HPDE6-E6E7 (cell line): ENCODE results near the gene TCEAL6.
"Not testable (repeated sequence)": the region's sequence is repeated elsewhere in the genome, so short reads cannot be mapped to it uniquely, and the experiment has no call there.

Experiments used
- DNase-seq: peaks from one replicate; pipeline ENCODE4 v3.0.0; 2011; ENCODE audit warnings: missing footprints; ENCODE audit errors: extremely low spot score

TCEAL6 gene

DNA sequence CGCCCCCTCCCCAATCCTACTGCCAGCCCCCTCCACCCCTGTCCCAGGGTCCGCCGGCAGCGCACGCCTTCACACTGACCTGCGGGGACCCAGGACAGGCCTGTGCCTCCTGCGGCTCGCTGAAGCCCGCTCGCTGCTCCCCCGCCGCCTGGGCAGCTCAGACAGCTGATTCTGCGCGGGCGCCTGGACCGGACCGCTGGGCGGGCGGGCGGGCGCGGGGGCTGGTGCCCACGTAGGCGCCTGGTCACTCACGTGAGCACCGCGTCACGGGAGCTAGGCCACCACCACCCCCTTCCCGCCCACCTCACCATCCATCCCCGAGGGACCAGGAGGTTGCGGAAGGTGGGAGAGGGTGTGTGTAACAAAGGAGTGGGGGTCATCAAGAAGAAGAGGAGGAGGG is at the start of gene TCEAL6:
TCEAL6 (minus strand) TSS at position 208 of the 400 bp plus-strand sequence.
- DNase-seq, result not testable (repeated sequence)

DNA sequence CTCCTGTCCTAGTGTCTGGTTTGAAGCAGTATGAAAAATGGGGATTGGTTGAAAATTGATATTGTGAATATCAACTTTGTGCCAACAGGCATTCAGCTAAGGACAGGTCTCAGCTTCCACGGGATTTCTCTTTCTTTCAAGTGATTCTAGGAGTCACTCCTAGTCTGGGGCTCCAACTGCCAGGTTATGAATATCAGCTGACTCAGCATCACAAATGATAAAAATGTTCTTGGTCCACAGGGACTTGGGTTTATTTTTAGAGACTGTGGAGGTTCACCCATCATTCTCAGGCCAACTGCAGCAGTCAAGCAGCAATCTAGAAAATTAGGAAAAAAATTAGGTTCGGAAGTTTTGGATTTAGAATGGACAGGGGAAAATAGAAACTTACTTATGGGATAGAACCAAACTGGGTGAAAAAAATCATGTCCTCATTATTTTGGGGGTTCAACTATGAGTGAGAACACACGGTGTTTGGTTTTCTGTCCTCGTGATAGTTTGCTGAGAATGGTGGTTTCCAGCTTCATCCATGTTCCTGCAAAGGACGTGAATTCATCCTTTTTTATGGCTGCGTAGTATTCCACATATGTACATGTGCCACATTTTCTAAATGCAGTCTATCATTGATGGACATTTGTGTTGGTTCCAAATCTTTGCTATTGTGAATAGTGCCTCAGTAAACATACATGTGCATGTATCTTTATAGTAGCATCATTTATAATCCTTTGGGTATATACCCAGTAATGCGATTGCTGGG is 43.9 kb upstream of the TCEAL6 start:
- no peak for DNase-seq

DNA sequence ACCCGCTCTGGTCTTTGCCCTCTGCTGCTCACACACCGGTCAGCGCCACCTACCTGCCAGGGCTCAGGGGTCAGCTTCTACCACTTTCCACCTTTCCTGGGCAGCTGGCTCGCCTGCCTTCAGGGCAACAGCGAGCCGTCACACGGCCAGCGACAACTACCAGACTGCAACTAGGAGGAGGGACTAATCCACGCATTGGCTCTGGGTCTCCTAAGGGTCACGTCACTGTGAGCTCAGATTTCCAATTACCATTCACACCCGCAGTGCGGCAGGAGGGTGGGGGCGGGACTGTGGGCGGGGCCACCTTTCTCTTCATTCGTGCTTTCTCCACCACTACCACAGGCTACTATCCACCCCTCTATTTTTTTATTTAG is 13.5 kb upstream of the TCEAL6 start, which contains the start of gene BEX5:
BEX5 (minus strand) TSS at position 172 of the 374 bp plus-strand sequence. CDS start 1,712 bp downstream, outside the sequence.
- DNase-seq, result no peak

DNA sequence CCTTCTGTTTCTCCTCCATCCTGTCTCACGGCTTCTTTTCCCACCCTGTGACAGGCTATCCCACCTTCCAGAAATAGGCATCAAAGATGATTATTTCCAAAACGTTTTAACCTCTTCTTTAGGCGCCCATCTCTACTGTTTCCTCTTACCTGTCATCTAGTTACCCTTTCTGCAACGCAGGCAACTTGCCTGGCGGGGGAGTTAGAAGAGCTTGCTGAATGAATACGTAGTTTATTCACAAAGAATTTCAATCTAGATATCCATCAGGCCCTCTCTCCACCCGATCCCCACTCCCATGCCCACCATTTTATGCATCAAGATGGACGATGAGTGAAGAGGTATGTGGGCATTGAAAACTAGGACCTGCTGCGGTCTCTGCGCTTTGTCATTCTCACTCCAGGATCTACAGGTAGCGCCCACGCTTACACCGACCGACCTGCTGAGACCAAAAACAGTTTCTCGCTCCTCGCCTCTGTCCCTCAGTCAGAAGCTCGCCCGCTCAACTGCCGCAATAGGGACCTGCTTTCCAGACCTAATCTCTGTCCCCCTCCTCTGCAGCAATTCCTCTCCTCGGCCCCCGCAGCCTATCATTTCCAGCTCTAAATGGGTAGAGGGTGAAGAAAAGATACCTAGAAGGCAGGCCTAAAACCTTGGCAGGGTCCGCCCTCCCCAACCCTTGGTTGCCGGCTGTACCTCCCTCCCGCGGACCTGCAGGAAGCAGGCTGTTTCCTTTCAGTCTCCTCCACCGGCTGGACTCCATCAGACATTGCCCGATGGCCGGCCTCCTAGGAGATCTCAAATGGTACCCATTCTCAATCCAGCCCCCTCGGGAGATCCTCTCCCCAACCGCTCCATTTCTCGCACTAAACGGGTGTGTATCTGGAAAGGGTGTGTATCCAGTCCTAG is 12.9 kb upstream of the TCEAL6 start:
- DNase-seq, result no peak

DNA sequence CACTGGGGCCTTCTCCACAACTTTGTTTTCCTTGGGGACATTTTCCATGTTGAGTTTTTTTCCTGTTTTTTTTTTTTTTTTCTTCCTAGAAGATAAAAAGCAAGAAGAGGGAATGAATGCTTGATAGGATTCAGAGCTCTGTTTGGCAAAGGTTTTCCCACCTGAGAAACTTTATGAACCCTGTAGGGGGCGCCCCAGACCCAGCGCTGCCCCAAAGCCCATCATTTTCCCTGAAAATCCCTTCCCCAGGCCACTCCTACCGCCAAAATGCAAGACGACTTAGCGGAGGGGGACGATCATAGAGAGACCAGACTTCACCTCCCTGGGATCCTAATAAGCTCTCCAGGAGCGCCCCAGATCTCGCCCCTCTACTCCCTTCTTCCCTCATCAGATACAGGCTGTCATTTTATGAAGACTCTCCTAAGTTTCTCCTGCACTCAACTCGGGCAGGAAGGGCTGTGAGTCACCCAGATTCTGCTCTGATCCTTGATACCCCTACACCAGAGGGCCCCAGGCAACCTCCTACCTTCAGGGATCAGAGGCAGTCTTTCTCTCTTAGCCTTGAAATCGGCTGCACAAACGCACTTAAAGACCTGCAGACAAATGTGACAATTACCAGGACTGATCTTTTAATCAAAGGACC is 12.1 kb upstream of the TCEAL6 start:
- no peak for DNase-seq

DNA sequence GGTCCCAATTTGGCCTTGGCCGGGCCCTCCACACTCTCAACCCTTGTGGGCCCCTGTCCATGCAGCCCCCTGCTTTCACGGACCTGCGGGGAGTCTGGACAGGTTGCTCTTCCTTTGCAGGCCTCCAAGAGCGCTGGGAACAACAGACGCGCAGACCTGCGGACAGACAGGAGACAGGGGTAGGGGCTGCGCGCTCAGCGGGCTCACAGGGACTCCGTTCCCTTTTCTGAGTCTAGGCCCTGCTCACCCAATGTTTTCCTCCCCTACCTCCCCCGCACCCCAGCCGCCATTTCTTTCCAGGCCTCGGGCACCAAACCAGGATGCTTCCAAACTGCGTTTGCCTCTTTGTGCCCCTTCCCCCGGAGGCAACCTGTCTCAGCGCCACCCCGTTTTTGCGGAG is 650 bp downstream of the TCEAL6 start:
- DNase-seq, result not testable (repeated sequence)

DNA sequence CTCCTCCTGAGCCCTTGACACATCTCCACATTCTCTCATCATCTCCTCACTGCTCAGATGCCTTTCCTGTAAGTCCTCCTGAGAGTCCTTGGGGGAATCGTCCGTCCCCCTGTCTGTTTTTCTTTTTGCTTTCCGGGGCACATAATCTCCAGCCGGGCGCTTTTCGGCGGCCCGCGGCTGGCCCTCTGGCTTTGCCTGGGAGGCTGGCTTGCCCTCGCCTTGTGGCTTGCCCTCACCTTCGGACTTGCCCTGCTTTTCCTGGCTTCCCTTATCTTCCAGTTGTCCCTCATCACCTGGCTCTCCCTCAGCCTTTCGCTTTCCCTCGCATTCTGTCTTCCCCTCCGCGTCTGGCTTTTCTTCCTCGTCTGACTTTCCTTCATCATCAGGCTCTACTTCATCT is 1.4 kb downstream of the TCEAL6 start:
- not testable (repeated sequence) for DNase-seq

DNA sequence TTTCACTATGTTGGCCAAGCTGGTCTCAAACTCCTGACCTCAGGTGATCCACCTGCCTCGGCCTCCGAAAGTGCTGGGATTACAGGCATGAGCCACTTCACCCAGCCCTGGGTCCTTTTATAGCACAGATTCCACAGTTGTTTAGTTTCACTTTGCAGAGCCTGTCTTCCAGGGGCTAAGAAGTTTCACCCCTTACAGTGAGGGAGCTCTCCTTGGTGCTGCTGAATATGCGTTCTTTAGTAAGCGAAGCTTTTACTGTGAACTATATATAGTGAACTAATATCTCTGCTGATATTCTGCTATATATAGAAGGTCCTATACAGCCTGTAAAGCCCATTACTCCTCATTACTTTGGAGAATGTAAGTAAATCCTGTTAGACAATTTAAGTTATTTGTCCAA is 4.2 kb downstream of the TCEAL6 start:
- no peak for DNase-seq

DNA sequence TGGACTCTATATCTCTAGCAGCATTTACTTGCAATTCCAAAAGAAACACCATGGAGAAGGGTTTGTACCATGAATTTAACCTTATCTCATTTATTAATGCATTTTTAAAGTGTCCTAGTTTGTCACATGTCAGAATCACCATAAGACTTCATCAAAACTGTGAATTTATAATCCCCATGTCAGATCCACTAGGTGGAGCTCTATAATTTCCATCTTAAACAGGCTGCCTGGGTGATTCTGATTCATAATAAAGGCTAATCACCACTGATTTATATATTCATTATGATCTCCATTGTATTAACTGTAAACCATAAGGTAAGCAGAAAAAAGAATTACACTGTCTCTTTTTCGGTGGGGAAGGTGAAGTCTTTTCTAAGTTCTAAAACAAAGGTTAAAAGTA is 12.8 kb downstream of the TCEAL6 start:
- DNase-seq, result peak; percentile 14

DNA sequence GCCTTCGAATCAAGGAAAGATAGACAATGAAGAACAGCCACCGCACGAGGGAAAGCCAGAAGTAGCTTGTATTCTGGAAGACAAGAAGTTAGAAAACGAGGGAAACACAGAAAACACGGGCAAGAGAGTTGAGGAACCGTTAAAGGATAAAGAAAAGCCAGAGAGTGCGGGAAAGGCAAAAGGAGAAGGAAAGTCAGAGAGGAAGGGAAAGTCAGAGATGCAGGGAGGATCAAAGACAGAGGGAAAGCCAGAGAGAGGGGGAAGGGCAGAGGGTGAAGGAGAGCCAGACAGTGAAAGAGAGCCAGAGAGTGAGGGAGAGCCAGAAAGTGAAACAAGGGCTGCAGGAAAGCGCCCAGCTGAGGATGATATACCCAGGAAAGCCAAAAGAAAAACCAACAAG is 15.4 kb downstream of the TCEAL6 start:
- DNase-seq, result no peak

DNA sequence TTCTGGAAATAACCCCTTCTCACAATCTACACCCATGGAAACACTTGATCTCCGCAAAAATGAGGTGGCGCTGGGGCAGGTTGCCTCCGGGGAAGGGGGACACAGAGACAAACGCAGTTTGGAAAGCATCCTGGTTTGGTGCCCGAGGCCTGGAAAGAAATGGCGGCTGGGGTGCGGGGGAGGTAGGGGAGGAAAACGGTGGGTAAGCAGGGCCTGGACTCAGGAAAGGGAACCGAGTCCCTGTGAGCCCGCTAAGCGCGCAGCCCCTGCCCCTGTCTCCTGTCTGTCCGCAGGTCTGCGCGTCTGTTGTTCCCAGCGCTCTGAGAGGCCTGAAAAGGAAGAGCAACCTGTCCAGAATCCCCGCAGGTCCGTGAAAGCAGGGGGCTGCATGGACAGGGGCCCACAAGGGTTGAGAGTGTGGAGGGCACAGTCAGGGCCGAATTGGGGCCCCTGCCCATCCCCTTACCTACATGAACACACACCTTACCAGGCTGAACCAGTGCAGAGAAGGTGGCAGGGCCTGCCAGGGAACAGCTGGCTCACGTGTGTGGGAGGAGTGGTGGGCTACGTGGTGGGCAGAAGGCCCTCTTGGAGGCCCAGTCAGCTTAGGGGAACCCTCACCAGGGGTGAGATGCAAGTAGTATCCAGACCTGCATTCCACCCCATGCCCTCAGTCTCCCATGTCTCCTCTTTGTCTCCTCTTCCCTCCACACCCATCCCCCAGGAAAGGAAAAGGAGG is 16.0 kb downstream of the TCEAL6 start:
- not testable (repeated sequence) for DNase-seq

DNA sequence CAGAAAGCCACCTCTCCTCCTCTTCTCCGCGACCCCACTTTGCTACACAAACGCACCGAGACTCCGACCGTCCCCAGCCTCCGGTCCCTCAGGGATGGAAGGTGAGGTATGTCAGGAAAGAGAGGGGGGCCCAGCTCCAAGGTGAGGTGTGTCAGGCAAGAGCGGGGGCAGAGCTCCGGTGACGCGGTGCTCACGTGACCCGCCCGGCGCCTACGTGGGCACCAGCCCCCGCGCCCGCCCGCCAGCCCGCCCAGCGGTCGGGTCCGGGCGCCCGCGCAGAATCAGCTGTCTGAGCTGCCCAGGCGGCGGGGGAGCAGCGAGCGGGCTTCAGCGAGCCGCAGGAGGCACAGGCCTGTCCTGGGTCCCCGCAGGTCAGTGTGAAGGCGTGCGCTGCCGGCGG is 16.8 kb downstream of the TCEAL6 start, which contains the start of gene TCEAL2:
TCEAL2 (plus strand) TSS at position 244 of the 400 bp plus-strand sequence. CDS start 1,152 bp downstream, outside the sequence.
- not testable (repeated sequence) for DNase-seq

DNA sequence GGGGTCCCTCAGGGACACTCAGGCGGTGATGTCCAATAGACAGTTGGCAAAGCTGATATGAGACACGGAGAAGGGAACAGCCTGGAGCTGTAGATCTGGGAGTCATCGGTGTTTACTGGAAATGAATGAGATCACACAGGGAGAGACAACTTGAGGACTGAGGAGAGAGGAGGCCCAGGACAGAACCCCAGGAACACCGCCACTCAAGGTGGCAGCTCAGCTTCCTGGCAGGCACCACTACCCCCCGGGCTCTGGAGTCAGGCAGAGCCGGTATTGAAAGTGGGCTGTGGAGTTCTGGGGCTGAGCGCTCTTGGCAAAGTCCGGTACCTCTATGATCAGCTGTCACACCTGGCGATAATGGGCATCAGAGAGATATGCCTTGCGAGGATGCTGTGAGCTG is 17.3 kb downstream of the TCEAL6 start:
- DNase-seq, result not testable (repeated sequence)

DNA sequence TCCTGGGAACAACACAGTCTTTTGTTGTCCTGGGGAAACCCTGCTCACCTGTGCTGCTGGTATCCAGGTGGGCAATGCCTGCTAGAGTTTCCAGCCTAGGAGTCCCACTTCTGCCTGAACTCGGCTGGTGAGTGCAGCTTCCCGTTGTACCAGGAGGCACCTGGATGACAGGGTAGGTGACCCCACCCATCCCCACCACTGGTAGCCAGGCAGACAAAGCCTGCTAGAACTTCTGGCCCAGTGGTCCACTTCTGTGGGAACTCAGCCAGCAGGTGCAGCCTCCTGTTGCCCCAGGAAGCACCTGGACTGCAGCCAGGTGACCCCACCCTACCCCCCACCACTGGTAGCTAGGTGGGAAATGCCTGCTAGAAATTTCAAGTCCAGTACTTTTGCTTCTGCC is 26.5 kb downstream of the TCEAL6 start:
- no peak for DNase-seq

DNA sequence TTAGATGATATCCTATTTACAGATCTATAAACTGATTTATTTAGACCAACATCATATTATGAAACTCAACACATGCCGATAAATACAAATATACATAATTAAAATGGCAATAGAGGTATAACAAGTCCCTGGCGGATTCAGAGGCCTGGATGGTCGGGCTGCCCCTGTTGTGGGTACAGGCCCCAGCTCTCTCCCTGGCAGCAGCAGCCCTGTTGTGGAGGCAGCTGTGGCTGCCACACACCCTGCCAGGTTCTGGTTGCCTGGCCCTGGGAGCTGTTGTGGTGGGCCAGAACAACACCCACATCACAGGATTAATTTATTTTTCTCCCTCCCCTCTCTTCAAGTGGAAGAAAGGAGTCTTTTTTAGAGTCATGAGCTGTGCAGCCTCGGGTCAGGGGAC is 28.9 kb downstream of the TCEAL6 start:
- no peak for DNase-seq
